K562 (cell line): ENCODE results near the gene HIKESHI. TPM values are rescaled to one million over a fixed set of nuclear protein-coding genes. Genes with fewer than 3 reads are reported as not detected.

Source experiments
- ATAC-seq: fragments of 200-7000 bp; cut with Tn5 transposase; 3 replicates; pipeline ENCODE4 v1.9.1; 2020; ENCODE audit warnings: moderate library complexity
- BruUV-seq: library from RNA; stranded (reverse); fragments of 400-500 nt; replicated peaks from 2 replicates; lab custom pipeline; 2021; lab: Mats Ljungman, UMichigan
- CTCF ChIA-PET: fragments of 300-600 bp; formaldehyde crosslinking; extraction: SDS; loops from one replicate; lab custom pipeline; 2021; ENCODE audit warnings: low intra/inter-chr PET ratio; lab: Yijun Ruan, JAX
- POLR2A ChIA-PET: fragments of 300-600, 350-650 bp; sonication (Branson Sonifier 250); formaldehyde crosslinking; extraction: SDS; loops from one replicate; lab custom pipeline; 2021; ENCODE audit warnings: antibody characterized with exemption, inconsistent platforms; lab: Yijun Ruan, JAX
- DNase-seq, 4 experiments: peaks; one replicate each; pipeline versions ENCODE4 v3.0.0 to v3.0.0-alpha.2; 2011 to 2018; ENCODE audit warnings: low spot score in 3 of 4, mixed read lengths in 3 of 4; ENCODE audit errors: extremely low read depth in 1 of 4
- FAIRE-seq: peaks from 2 replicates; lab custom pipeline; 2011; peaks lifted over from hg19 to GRCh38; lab: Jason Lieb, UNC
- H2AFZ ChIP-seq: 2 replicates; pipeline ENCODE4 v1.6.0; 2011; ENCODE audit warnings: low read depth, low read length, control low read depth, inconsistent platforms
- H3K27ac ChIP-seq: fragments of 200-600 bp; 3 replicates; pipeline ENCODE4 v1.8.0; 2011; ENCODE audit warnings: low read depth, mild to moderate bottlenecking, control low read depth, inconsistent platforms, low read length, moderate library complexity, mixed read lengths; ENCODE audit errors: extremely low read depth
- H3K27me3 ChIP-seq, 2 experiments: fragments of 300-600 bp in 1 of 2; 2 replicates in 1 of 2; 3 replicates in 1 of 2; pipeline versions ENCODE4 v1.6.0 to v1.8.0; 2011; ENCODE audit warnings: inconsistent platforms in 2 of 2, low read length in 2 of 2, mild to moderate bottlenecking in 1 of 2, mixed read lengths in 1 of 2, moderate library complexity in 1 of 2; ENCODE audit not compliant: control insufficient read depth in 2 of 2, insufficient read depth in 2 of 2
- H3K36me3 ChIP-seq: fragments of 300-600 bp; 3 replicates; pipeline ENCODE4 v1.8.0; 2011; ENCODE audit warnings: mild to moderate bottlenecking, low read length, inconsistent platforms; ENCODE audit not compliant: control insufficient read depth, insufficient read depth
- H3K4me1 ChIP-seq, 2 experiments: fragments of 200-600 bp in 1 of 2; replicated peaks in 1 of 2; 2 replicates in 1 of 2; 3 replicates in 1 of 2; pipeline versions ENCODE4 v1.5.1 to v1.8.0; 2011; ENCODE audit warnings: inconsistent platforms in 2 of 2, low read length in 2 of 2, mild to moderate bottlenecking in 1 of 2, mixed read lengths in 1 of 2, moderate library complexity in 1 of 2; ENCODE audit not compliant: control insufficient read depth in 2 of 2, insufficient read depth in 2 of 2
- H3K4me2 ChIP-seq: 2 replicates; pipeline ENCODE4 v1.6.1; 2011; ENCODE audit warnings: low read length, control low read depth, inconsistent platforms, mixed read lengths; ENCODE audit not compliant: insufficient read depth
- H3K4me3 ChIP-seq: fragments of 200-600 bp; sonication (generic), shearing (Covaris generic); 2 replicates; pipeline ENCODE4 v1.5.1; 2016; ENCODE audit warnings: control low read depth, inconsistent platforms
- H3K79me2 ChIP-seq: fragments of 200-600 bp; 3 replicates; pipeline ENCODE4 v1.8.0; 2011; ENCODE audit warnings: low read length, inconsistent platforms; ENCODE audit not compliant: control insufficient read depth, insufficient read depth
- H3K9ac ChIP-seq, 2 experiments: 2 replicates each; pipeline versions ENCODE4 v1.6.0 to v1.6.1; 2011; ENCODE audit warnings: low read depth in 2 of 2, low read length in 2 of 2, control low read depth in 1 of 2, inconsistent platforms in 1 of 2, mild to moderate bottlenecking in 1 of 2, mixed read lengths in 1 of 2; ENCODE audit not compliant: insufficient read depth in 1 of 2
- H3K9me1 ChIP-seq: one replicate; pipeline ENCODE4 v1.6.0; 2011; ENCODE audit warnings: inconsistent platforms, mild to moderate bottlenecking, low read length, moderate library complexity; ENCODE audit not compliant: control insufficient read depth, insufficient read depth
- H3K9me3 ChIP-seq: replicated peaks from 2 replicates; pipeline ENCODE4 v1.5.1; 2011; ENCODE audit warnings: low read depth, low read length, inconsistent platforms; ENCODE audit not compliant: control insufficient read depth, insufficient read depth
- H4K20me1 ChIP-seq: replicated peaks from 2 replicates; pipeline ENCODE4 v1.6.1; 2011; ENCODE audit warnings: low read length, inconsistent platforms, mixed read lengths; ENCODE audit not compliant: control insufficient read depth, insufficient read depth
- ARNT ChIP-seq, 2 experiments: fragments of 450-650 bp; IDR thresholded peaks; 2 replicates each; pipeline ENCODE4 v1.6.1; 2016; ENCODE audit warnings: mild to moderate bottlenecking in 1 of 2
- CTCF ChIP-seq, 3 experiments: IDR thresholded peaks in 2 of 3; conservative IDR thresholded peaks in 1 of 3; 2 replicates each; pipeline ENCODE4 v1.5.1; 2011 to 2012; ENCODE audit warnings: low read length in 3 of 3, mild to moderate bottlenecking in 3 of 3, control low read depth in 2 of 3, improper control_type of control experiment in 1 of 3, inconsistent platforms in 1 of 3, low read depth in 1 of 3, mixed read lengths in 1 of 3, moderate library complexity in 1 of 3; ENCODE audit not compliant: insufficient read depth in 2 of 3
- ETS2 ChIP-seq: IDR thresholded peaks from 2 replicates; pipeline ENCODE4 v1.6.1; 2016; ENCODE audit warnings: borderline replicate concordance, missing genetic modification characterization, mild to moderate bottlenecking, moderate library complexity, missing compliant biosample characterization; ENCODE audit not compliant: poor library complexity, severe bottlenecking
- HIVEP1 ChIP-seq: fragments of 250-450 bp; sonication (Bioruptor Pico); IDR thresholded peaks from 2 replicates; pipeline ENCODE4 v1.4.0; 2020; ENCODE audit warnings: mild to moderate bottlenecking
- KLF1 ChIP-seq: fragments of 450-650 bp; IDR thresholded peaks from 2 replicates; pipeline ENCODE4 v1.6.1; 2016; ENCODE audit warnings: missing genetic modification characterization, missing compliant biosample characterization
- RAD21 ChIP-seq, 2 experiments: fragments of 250-450 bp in 1 of 2; fragments of 450-650 bp in 1 of 2; sonication (Bioruptor Pico) in 1 of 2; formaldehyde crosslinking in 1 of 2; IDR thresholded peaks in 1 of 2; conservative IDR thresholded peaks in 1 of 2; 2 replicates each; pipeline versions ENCODE4 v1.4.0 to v1.8.0; 2020 to 2022; ENCODE audit warnings: mild to moderate bottlenecking in 2 of 2, moderate library complexity in 1 of 2
- REST ChIP-seq, 2 experiments: fragments of 450-650 bp; formaldehyde crosslinking in 1 of 2; IDR thresholded peaks; 2 replicates each; pipeline versions ENCODE4 v1.4.0 to v1.6.1; 2014 to 2020; ENCODE audit warnings: mild to moderate bottlenecking in 2 of 2, borderline replicate concordance in 1 of 2, low read depth in 1 of 2
- SAP30 ChIP-seq: fragments of 200-600 bp; sonication (generic); IDR thresholded peaks from 2 replicates; pipeline ENCODE4 v1.6.1; 2012; ENCODE audit warnings: borderline replicate concordance, low read depth, mild to moderate bottlenecking, moderate library complexity, low read length, control low read depth, inconsistent platforms; ENCODE audit not compliant: insufficient read depth, poor library complexity, severe bottlenecking
- SMARCA4 ChIP-seq: fragments of 450-650 bp; IDR thresholded peaks from 2 replicates; pipeline ENCODE4 v1.6.1; 2016
- WGBS: fragments of 100-300 bp; shearing (Covaris generic); methylation state at CpG from one replicate; pipeline ENCODE4 v1.1.6; 2016; ENCODE audit warnings: low coverage, mixed read lengths; ENCODE audit not compliant: insufficient coverage; ENCODE audit errors: missing lambda C conversion rate; 5-methylcytosine and 5-hydroxymethylcytosine counted together
- in situ Hi-C: fragments of 300-500 bp; cut with MboI; formaldehyde crosslinking; loops from 4 replicates; pipeline ENCODE4 v1.15.0; 2018; ENCODE audit warnings: inconsistent platforms, mixed read lengths
- intact Hi-C: fragments of 100-400 bp; cut with micrococcal nuclease; formaldehyde crosslinking; loops from 2 replicates; pipeline ENCODE4 v1.14.2; 2022
- polyA plus RNA-seq, 8 experiments: library from polyadenylated mRNA; depleted of rRNA in 4 of 8; stranded (reverse) in 5 of 8; unstranded in 3 of 8; fragments of >200 nt; fragmentation: Nextera tagmentation in 2 of 8; fragmentation: Illumina TruSeq in 1 of 8; extraction: Ambion mirVana in 2 of 8; extraction: Trizol in 1 of 8; gene quantifications; 2 replicates each; pipeline versions ENCODE4 v1.2.1 to v1.2.3, GENCODE V29; 2011 to 2014; ENCODE audit warnings: inconsistent platforms in 1 of 8, missing spikeins in 1 of 8
- total RNA-seq, 7 experiments: library from RNA; depleted of rRNA in 6 of 7; stranded (reverse); fragments of >200 nt in 6 of 7; fragmentation: Illumina TruSeq in 2 of 7; extraction: Trizol in 2 of 7; gene quantifications; 2 replicates each; pipeline versions ENCODE4 v1.2.1 to v1.2.3, GENCODE V29; 2011 to 2021; ENCODE audit warnings: low replicate concordance in 1 of 7

Gene HIKESHI
- total and polyA plus RNA-seq, 9 of the 15 experiments (the other 6 are each of a cell fraction or from before 2014, with no cell fraction given) = 33.2 to 196 (median 62.7) TPM

GRCh38 chr11:86360775-86361395, 58.8 kb downstream of the HIKESHI start:
- ATAC-seq = peak; percentile 64
- CTCF ChIA-PET = interaction anchor here (1.1 kb wide), 1 partner anchor 457 kb away, joined by 3 read pairs; no protein-coding TSS in a partner anchor

More at GRCh38 chr11:86360775-86361395, 58.8 kb downstream of the HIKESHI start:
- Histone ChIP-seq H3K27ac (no peak overlapping the region), H2AFZ (no peak overlapping the region), H3K36me3 (no peaks in the 10 kb centered on the region), H3K4me3 (no peak overlapping the region), H3K79me2 (no peaks in the 10 kb centered on the region), H3K27me3 (no peaks in the 10 kb centered on the region), H3K9me1 (no peaks in the 10 kb centered on the region), H3K9ac (no peak overlapping the region), H3K4me1 (no peaks in the 10 kb centered on the region; a peak in 1 of 5 replicates), H3K9me3 (no peaks in the 10 kb centered on the region), H4K20me1 (no peaks in the 10 kb centered on the region), H3K4me2 (no peak overlapping the region)
- no TSS peak for BruUV-seq
- DNase-seq (peak in 1 of 4 experiments; percentile 13), FAIRE-seq (peak; percentile 52)
- intact Hi-C loops (loop anchor here (2.0 kb wide), 1 partner anchor 58 kb away; no protein-coding TSS in a partner anchor), in situ Hi-C loops (no loop called here)
- 0% methylated on average over 2 of the region's 2 CpGs for whole genome bisulfite sequencing
- TF ChIP-seq KLF1 (tag) (no peak), RAD21 (CRISPR knock-in tag; conservative IDR thresholded peaks at IDR 0.05 in 1 of 2, IDR thresholded peaks at IDR 0.05 in 1 of 2) (peak; percentile 47 to 79), REST (IDR thresholded peaks at IDR 0.05; ENCODE audit: borderline replicate concordance) (peak; percentile 64; the same call in 1 of the 2 replicates), REST (CRISPR knock-in tag; IDR thresholded peaks at IDR 0.05; ENCODE audit: low read depth) (no peak), HIVEP1 (CRISPR knock-in tag) (no peak), SMARCA4 (no peak), ARNT (IDR thresholded peaks at IDR 0.05) (no peak), CTCF (IDR thresholded peaks at IDR 0.05 in 2 of 3, conservative IDR thresholded peaks at IDR 0.05 in 1 of 3; ENCODE audit: insufficient read depth in 2 of 3, low read depth in 1 of 3, low read length in 3 of 3) (peak; percentile 12 to 53 (median 14); a peak in 3 of 6 replicates), SAP30 (no peak), ETS2 (tag) (no peak)
- POLR2A ChIA-PET = interaction anchor here (0.6 to 1.5 kb wide), 4 partner anchors 10 to 94 kb away, joined by 3 to 5 read pairs (median 4); no protein-coding TSS in a partner anchor
